CD14-positive monocyte (primary cell): Measurements from ENCODE around the gene IFT122. TPM values are rescaled to one million over a fixed set of nuclear protein-coding genes. Genes with fewer than 3 reads are reported as not detected.

Source experiments
- DNase-seq, 3 donors: peaks; one replicate each; pipeline ENCODE4 v3.0.0-alpha.2; 2011 to 2022
- H2AFZ ChIP-seq: 2 replicates; pipeline ENCODE4 v1.6.0; 2012; ENCODE audit warnings: mild to moderate bottlenecking, low read depth, low read length, inconsistent platforms; ENCODE audit not compliant: insufficient read depth, poor library complexity, severe bottlenecking
- H3K27ac ChIP-seq, 2 donors: 1 replicate in 1 of 2; 2 replicates in 1 of 2; pipeline ENCODE4 v1.5.1; 2012 to 2013; ENCODE audit warnings: low read length in 2 of 2, control low read depth in 1 of 2, inconsistent platforms in 1 of 2, low read depth in 1 of 2, mild to moderate bottlenecking in 1 of 2
- H3K27me3 ChIP-seq, 2 donors: one replicate each; pipeline versions ENCODE4 v1.6.0 to v1.6.1; 2011 to 2013; ENCODE audit warnings: low read length in 2 of 2; ENCODE audit not compliant: control insufficient read depth in 2 of 2, insufficient read depth in 2 of 2
- H3K36me3 ChIP-seq, 2 donors: replicated peaks in 1 of 2; 1 replicate in 1 of 2; 2 replicates in 1 of 2; pipeline versions ENCODE4 v1.5.1 to v1.6.1; 2012 to 2013; ENCODE audit warnings: low read length in 2 of 2, control low read depth in 1 of 2, inconsistent platforms in 1 of 2, mild to moderate bottlenecking in 1 of 2; ENCODE audit not compliant: insufficient read depth in 2 of 2, control insufficient read depth in 1 of 2
- H3K4me1 ChIP-seq, 2 donors: 1 replicate in 1 of 2; 2 replicates in 1 of 2; pipeline versions ENCODE4 v1.5.1 to v1.6.1; 2012 to 2013; ENCODE audit warnings: low read length in 2 of 2, control low read depth in 1 of 2, inconsistent platforms in 1 of 2, mild to moderate bottlenecking in 1 of 2, moderate library complexity in 1 of 2; ENCODE audit not compliant: insufficient read depth in 2 of 2, control insufficient read depth in 1 of 2
- H3K4me2 ChIP-seq: replicated peaks from 2 replicates; pipeline ENCODE3; 2012; ENCODE audit warnings: low read length, moderate library complexity, mild to moderate bottlenecking; ENCODE audit not compliant: poor library complexity, severe bottlenecking; ENCODE audit errors: extremely low read depth
- H3K4me3 ChIP-seq, 3 experiments: fragments of 200-600 bp in 1 of 3; sonication (generic) in 1 of 3; replicated peaks in 1 of 3; 1 replicate in 2 of 3; 2 replicates in 1 of 3; pipeline ENCODE4 v1.5.1; 2011 to 2013; ENCODE audit warnings: low read length in 3 of 3, mild to moderate bottlenecking in 3 of 3, control low read depth in 2 of 3, low read depth in 2 of 3, inconsistent platforms in 1 of 3, moderate library complexity in 1 of 3
- H3K79me2 ChIP-seq: 2 replicates; pipeline ENCODE4 v1.6.0; 2012; ENCODE audit warnings: mild to moderate bottlenecking, control low read depth, inconsistent platforms, low read length, moderate library complexity; ENCODE audit not compliant: insufficient read depth
- H3K9ac ChIP-seq: 2 replicates; pipeline ENCODE4 v1.6.0; 2017; ENCODE audit warnings: low read length, mild to moderate bottlenecking; ENCODE audit not compliant: insufficient read depth, poor library complexity, severe bottlenecking
- H3K9me3 ChIP-seq, 2 donors: replicated peaks in 1 of 2; 1 replicate in 1 of 2; 2 replicates in 1 of 2; pipeline versions ENCODE4 v1.5.1 to v1.6.1; 2012 to 2013; ENCODE audit warnings: low read length in 2 of 2, control low read depth in 1 of 2; ENCODE audit not compliant: control insufficient read depth in 1 of 2, insufficient read depth in 1 of 2
- H4K20me1 ChIP-seq: 2 replicates; pipeline ENCODE4 v1.6.0; 2012; ENCODE audit warnings: mild to moderate bottlenecking, low read length, control low read depth, moderate library complexity; ENCODE audit not compliant: insufficient read depth
- H3K27ac Mint-ChIP-seq, 7 donors: one replicate each; pipeline ENCODE4 v1.8.0; 2020; ENCODE audit warnings: mild to moderate bottlenecking in 7 of 7, mixed read lengths in 7 of 7, moderate library complexity in 6 of 7, inconsistent platforms in 2 of 7
- H3K27me3 Mint-ChIP-seq, 3 donors: one replicate each; pipeline ENCODE4 v1.8.0; 2021 to 2022; ENCODE audit warnings: low read depth in 3 of 3, mild to moderate bottlenecking in 3 of 3, mixed read lengths in 3 of 3, moderate library complexity in 3 of 3, inconsistent platforms in 1 of 3
- H3K36me3 Mint-ChIP-seq, 2 donors: one replicate each; pipeline ENCODE4 v1.8.0; 2020; ENCODE audit warnings: mixed read lengths in 2 of 2, inconsistent platforms in 1 of 2, mild to moderate bottlenecking in 1 of 2
- H3K4me1 Mint-ChIP-seq: one replicate; pipeline ENCODE4 v1.8.0; 2020; ENCODE audit warnings: mild to moderate bottlenecking, mixed read lengths
- H3K4me3 Mint-ChIP-seq, 2 donors: one replicate each; pipeline ENCODE4 v1.8.0; 2020; ENCODE audit warnings: mild to moderate bottlenecking in 2 of 2, mixed read lengths in 2 of 2, moderate library complexity in 1 of 2
- H3K9me3 Mint-ChIP-seq, 7 donors: one replicate each; pipeline ENCODE4 v1.8.0; 2020 to 2022; ENCODE audit warnings: mixed read lengths in 7 of 7, mild to moderate bottlenecking in 6 of 7, moderate library complexity in 6 of 7, inconsistent platforms in 2 of 7
- whole genome bisulfite sequencing: methylation state at CpG from one replicate; pipeline ENCODE4 v1.1.5; 2013; ENCODE audit warnings: missing lambda C conversion rate; ENCODE audit not compliant: insufficient coverage; 5-methylcytosine and 5-hydroxymethylcytosine counted together
- intact Hi-C, 2 donors: fragments of 100-400 bp; cut with micrococcal nuclease; formaldehyde crosslinking; loops; one replicate each; pipeline versions ENCODE4 v1.15.0 to v1.15.1; 2023
- polyA plus RNA-seq, 3 donors: library from polyadenylated mRNA; depleted of rRNA in 1 of 3; unstranded in 2 of 3; stranded (reverse) in 1 of 3; fragments of 300-500 nt in 2 of 3; fragments of >200 nt in 1 of 3; fragmentation: Illumina TruSeq in 2 of 3; gene quantifications; 1 replicate in 2 of 3; 2 replicates in 1 of 3; pipeline ENCODE4 v1.2.3, GENCODE V29; 2012 to 2021
- TF ChIP-seq, protein P1 (sequence below): fragments of 200-600 bp; IDR thresholded peaks from one replicate; pipeline ENCODE4 v1.8.0; 2022; ENCODE audit warnings: antibody characterized with exemption, mild to moderate bottlenecking

Gene IFT122
- polyA plus RNA-seq, 3 donors, result 3.3 to 12.2 (median 3.6) TPM

DNA sequence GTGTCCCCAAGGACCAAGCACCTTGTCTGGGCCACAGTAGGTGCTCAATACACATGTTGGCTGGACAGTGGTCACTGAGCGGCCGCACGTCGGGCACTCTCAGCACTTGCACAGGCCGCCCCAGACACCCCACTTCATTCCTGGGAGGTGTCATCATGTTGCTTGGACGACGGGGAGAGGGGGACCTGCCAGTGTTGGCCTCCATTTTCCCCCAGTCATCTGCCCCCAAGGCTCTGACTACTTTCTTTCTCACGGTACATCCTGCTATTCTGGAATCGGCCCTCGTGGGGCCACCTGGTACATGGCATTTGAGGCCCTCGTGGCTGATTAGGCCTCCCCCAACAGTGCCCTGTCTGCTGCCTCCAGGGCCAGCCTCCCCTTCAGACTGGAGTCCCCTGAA lies 87.2 kb downstream of the IFT122 start:
- Histone ChIP-seq H3K36me3 (no peaks in the 10 kb centered on the region), H3K4me1 (peaks cover 47 to 58% of the 10 kb centered on the region in 2 donors), H3K9me3 (no peaks in the 10 kb centered on the region), H3K79me2 (no peaks in the 10 kb centered on the region), H4K20me1 (no peaks in the 10 kb centered on the region), H3K4me3 (no peak overlapping the region), H2AFZ (no peak overlapping the region), H3K4me2 (no peak overlapping the region), H3K27me3 (no peaks in the 10 kb centered on the region), H3K9ac (no peak overlapping the region), H3K27ac (peak overlapping the region; percentile 97 to 98)
- TF ChIP-seq, protein P1, sequence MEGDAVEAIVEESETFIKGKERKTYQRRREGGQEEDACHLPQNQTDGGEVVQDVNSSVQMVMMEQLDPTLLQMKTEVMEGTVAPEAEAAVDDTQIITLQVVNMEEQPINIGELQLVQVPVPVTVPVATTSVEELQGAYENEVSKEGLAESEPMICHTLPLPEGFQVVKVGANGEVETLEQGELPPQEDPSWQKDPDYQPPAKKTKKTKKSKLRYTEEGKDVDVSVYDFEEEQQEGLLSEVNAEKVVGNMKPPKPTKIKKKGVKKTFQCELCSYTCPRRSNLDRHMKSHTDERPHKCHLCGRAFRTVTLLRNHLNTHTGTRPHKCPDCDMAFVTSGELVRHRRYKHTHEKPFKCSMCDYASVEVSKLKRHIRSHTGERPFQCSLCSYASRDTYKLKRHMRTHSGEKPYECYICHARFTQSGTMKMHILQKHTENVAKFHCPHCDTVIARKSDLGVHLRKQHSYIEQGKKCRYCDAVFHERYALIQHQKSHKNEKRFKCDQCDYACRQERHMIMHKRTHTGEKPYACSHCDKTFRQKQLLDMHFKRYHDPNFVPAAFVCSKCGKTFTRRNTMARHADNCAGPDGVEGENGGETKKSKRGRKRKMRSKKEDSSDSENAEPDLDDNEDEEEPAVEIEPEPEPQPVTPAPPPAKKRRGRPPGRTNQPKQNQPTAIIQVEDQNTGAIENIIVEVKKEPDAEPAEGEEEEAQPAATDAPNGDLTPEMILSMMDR, result no peak
- Mint-ChIP-seq H3K4me1 (peaks cover 48% of the 10 kb centered on the region), H3K9me3 (no peaks in the 10 kb centered on the region), H3K4me3 (no peak overlapping the region), H3K36me3 (peaks cover 1 to 7% of the 10 kb centered on the region in 2 donors), H3K27me3 (peaks cover 0 to 6% (median 3%) of the 10 kb centered on the region in 3 donors), H3K27ac (peak overlapping the region; percentile 96 to 99 (median 99))
- intact Hi-C loops, result loop anchor here (5.0 kb wide), 4 partner anchors 35 to 90 kb away; partner anchors contain the start of gene PLXND1 (in 1 of the 2)
- 97% methylated on average over 11 of the region's 11 CpGs for WGBS
- DNase-seq, result no peak

DNA sequence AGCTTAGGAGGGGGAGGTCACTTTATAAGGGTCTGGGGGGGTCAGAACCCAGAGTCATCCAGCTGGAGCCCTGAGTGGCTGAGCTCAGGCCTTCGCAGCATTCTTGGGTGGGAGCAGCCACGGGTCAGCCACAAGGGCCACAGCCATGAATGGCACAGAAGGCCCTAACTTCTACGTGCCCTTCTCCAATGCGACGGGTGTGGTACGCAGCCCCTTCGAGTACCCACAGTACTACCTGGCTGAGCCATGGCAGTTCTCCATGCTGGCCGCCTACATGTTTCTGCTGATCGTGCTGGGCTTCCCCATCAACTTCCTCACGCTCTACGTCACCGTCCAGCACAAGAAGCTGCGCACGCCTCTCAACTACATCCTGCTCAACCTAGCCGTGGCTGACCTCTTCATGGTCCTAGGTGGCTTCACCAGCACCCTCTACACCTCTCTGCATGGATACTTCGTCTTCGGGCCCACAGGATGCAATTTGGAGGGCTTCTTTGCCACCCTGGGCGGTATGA lies 88.6 kb downstream of the IFT122 start, which contains the start of gene RHO:
RHO (plus strand) TSS at position 51 of the 512 bp plus-strand sequence; CDS start at position 146, 95 bp downstream.
- DNase-seq, result peak in 1 of 3 donors; percentile 26
- WGBS, result 77% methylated on average over 10 of the region's 18 CpGs
- peak within 1 kb of the TSS; percentile 41 to 99 (median 86) for H3K27ac Mint-ChIP-seq

More for the DNA sequence above, 88.6 kb downstream of the IFT122 start, which contains the start of gene RHO:
- Histone ChIP-seq H3K27ac (peak within 1 kb of the TSS in 1 of 2 donors; percentile 98), H3K4me2 (no peak within 1 kb of the TSS), H3K4me1 (peaks cover 40 to 51% of the 10 kb centered on the region in 2 donors), H3K79me2 (no peaks in the 10 kb centered on the region), H4K20me1 (no peaks in the 10 kb centered on the region), H3K9ac (no peak within 1 kb of the TSS), H2AFZ (no peak within 1 kb of the TSS), H3K36me3 (no peaks in the 10 kb centered on the region), H3K4me3 (no peak within 1 kb of the TSS), H3K9me3 (no peaks in the 10 kb centered on the region), H3K27me3 (no peaks in the 10 kb centered on the region)
- H3K27me3 Mint-ChIP-seq, result peaks cover 0 to 6% (median 2%) of the 10 kb centered on the region in 3 donors
- TF ChIP-seq, protein P1, result no peak
- H3K4me3 Mint-ChIP-seq, result no peak within 1 kb of the TSS
- H3K4me1 Mint-ChIP-seq, result peaks cover 39% of the 10 kb centered on the region
- no peaks in the 10 kb centered on the region for H3K9me3 Mint-ChIP-seq
- H3K36me3 Mint-ChIP-seq, result peaks cover 1 to 7% of the 10 kb centered on the region in 2 donors
- intact Hi-C loops, result loop anchor here (5.0 kb wide), 4 partner anchors 36 to 89 kb away; partner anchors contain the start of gene PLXND1 (in 1 of the 2)
